ENCODE data around the gene TMEM131L. TPM values are rescaled to one million over a fixed set of nuclear protein-coding genes. Genes with fewer than 3 reads are reported as not detected.
A peak's percentile ranks its signal among the peaks of the same experiment; 100 is the strongest.
"Not testable (repeated sequence)": the region's sequence is repeated elsewhere in the genome, so short reads cannot be mapped to it uniquely, and the experiment has no call there.

Gene TMEM131L
- total RNA-seq, 1 donor from 2014 or later = 48.2 TPM

- DNase-seq (ENCODE audit: low spot score) = peak; percentile 59
Observed at GRCh38 chr4:153448003-153448731, 18.0 kb upstream of the TMEM131L start.

- no peak for DNase-seq (ENCODE audit: low spot score)
Observed at GRCh38 chr4:153449338-153449737, 16.8 kb upstream of the TMEM131L start.

GRCh38 chr4:153450544-153450917, 15.6 kb upstream of the TMEM131L start:
- DNase-seq (ENCODE audit: low spot score) = no peak

GRCh38 chr4:153451145-153451544, 15.0 kb upstream of the TMEM131L start:
- DNase-seq (ENCODE audit: low spot score) = peak; percentile 9

- no peak for DNase-seq (ENCODE audit: low spot score)
Observed at GRCh38 chr4:153451911-153452657, 14.1 kb upstream of the TMEM131L start.

GRCh38 chr4:153452658-153453378, 13.3 kb upstream of the TMEM131L start:
- DNase-seq (ENCODE audit: low spot score) = no peak

- DNase-seq (ENCODE audit: low spot score) = no peak
Observed at GRCh38 chr4:153453402-153453801, 12.8 kb upstream of the TMEM131L start.

GRCh38 chr4:153458969-153459368, 7.2 kb upstream of the TMEM131L start:
- no peak for DNase-seq (ENCODE audit: low spot score)

- DNase-seq (ENCODE audit: low spot score) = not testable (repeated sequence)
Observed at GRCh38 chr4:153461549-153461948, 4.6 kb upstream of the TMEM131L start.

GRCh38 chr4:153464068-153464467, 2.1 kb upstream of the TMEM131L start:
- DNase-seq (ENCODE audit: low spot score) = peak; percentile 59

- no peak for DNase-seq (ENCODE audit: low spot score)
Observed at GRCh38 chr4:153465140-153465539, 1.0 kb upstream of the TMEM131L start.

- DNase-seq (ENCODE audit: low spot score) = peak; percentile 48
Observed at GRCh38 chr4:153465615-153466080, 512 bp upstream of the TMEM131L start.

- DNase-seq (ENCODE audit: low spot score) = no peak
Observed at GRCh38 chr4:153466949-153467896, 1.1 kb downstream of the TMEM131L start.

GRCh38 chr4:153467897-153468262, 1.7 kb downstream of the TMEM131L start:
- DNase-seq (ENCODE audit: low spot score) = no peak

GRCh38 chr4:153468587-153468986, 2.4 kb downstream of the TMEM131L start:
- peak; percentile 34 for DNase-seq (ENCODE audit: low spot score)

- DNase-seq (ENCODE audit: low spot score) = no peak
Observed at GRCh38 chr4:153469031-153469430, 2.9 kb downstream of the TMEM131L start.

- DNase-seq (ENCODE audit: low spot score) = not testable (repeated sequence)
Observed at GRCh38 chr4:153471071-153471697, 5.0 kb downstream of the TMEM131L start.

- no peak for DNase-seq (ENCODE audit: low spot score)
Observed at GRCh38 chr4:153471698-153472093, 5.5 kb downstream of the TMEM131L start.

GRCh38 chr4:153472122-153473037, 6.2 kb downstream of the TMEM131L start:
- DNase-seq (ENCODE audit: low spot score) = no peak

- no peak for DNase-seq (ENCODE audit: low spot score)
Observed at GRCh38 chr4:153474251-153474650, 8.1 kb downstream of the TMEM131L start.
